Measurements from ENCODE around the gene PTPN6. TPM values are rescaled to one million over a fixed set of nuclear protein-coding genes. Genes with fewer than 3 reads are reported as not detected.

Gene PTPN6
- total RNA-seq, 2 donors from 2014 or later, result 30.6 to 43.2 TPM

GRCh38 chr12:6959805-6960592 lies 8.8 kb downstream of the PTPN6 start:
- no peak for DNase-seq (ENCODE audit: low spot score)
- 89% methylated on average over 18 of the region's 26 CpGs for WGBS
- Histone ChIP-seq H3K4me1 (replicated peaks) (peaks cover 9% of the 10 kb centered on the region), H3K27ac (peak overlapping the region in 1 of 2 donors; percentile 98), H3K36me3 (no peaks in the 10 kb centered on the region), H3K4me3 (no peak overlapping the region), H3K27me3 (replicated peaks; ENCODE audit: insufficient read depth) (no peaks in the 10 kb centered on the region), H3K9me3 (no peaks in the 10 kb centered on the region)
- no peak for TF ChIP-seq CTCF (IDR thresholded peaks at IDR 0.05)
- TF ChIP-seq POLR2AphosphoS5 (IDR thresholded peaks at IDR 0.05), result no peak
- no peak for TF ChIP-seq POLR2A (IDR thresholded peaks at IDR 0.05)
- intact Hi-C loops (cut with DNase I), result loop anchor here (10.0 kb wide), 1 partner anchor 85 kb away; the partner anchor contains the start of gene SPSB2

GRCh38 chr12:6960593-6961277 lies 9.6 kb downstream of the PTPN6 start:
- peaks cover 11% of the 10 kb centered on the region for H3K4me1 ChIP-seq (replicated peaks)
- peaks cover 0 to 5% of the 10 kb centered on the region in 2 donors for H3K36me3 ChIP-seq
- H3K27me3 ChIP-seq (replicated peaks; ENCODE audit: insufficient read depth), result no peaks in the 10 kb centered on the region
- H3K27ac ChIP-seq, result peak overlapping the region; percentile 97 to 98
- 71% methylated on average over 12 of the region's 13 CpGs for WGBS
- intact Hi-C loops (cut with DNase I), result loop anchor here (10.0 kb wide), 1 partner anchor 86 kb away; the partner anchor contains the start of gene SPSB2
- TF ChIP-seq CTCF (IDR thresholded peaks at IDR 0.05) (no peak), POLR2A (IDR thresholded peaks at IDR 0.05) (no peak), POLR2AphosphoS5 (IDR thresholded peaks at IDR 0.05) (no peak)
- H3K9me3 ChIP-seq, result no peaks in the 10 kb centered on the region
- peak overlapping the region in 1 of 2 donors; percentile 85 for H3K4me3 ChIP-seq
- no peak for DNase-seq (ENCODE audit: low spot score)

- H3K9me3 ChIP-seq, result no peaks in the 10 kb centered on the region
- H3K27me3 ChIP-seq (replicated peaks; ENCODE audit: insufficient read depth), result no peaks in the 10 kb centered on the region
- TF ChIP-seq POLR2A (IDR thresholded peaks at IDR 0.05) (peak; percentile 43), POLR2AphosphoS5 (IDR thresholded peaks at IDR 0.05) (peak; percentile 56), CTCF (IDR thresholded peaks at IDR 0.05) (no peak)
- DNase-seq (ENCODE audit: low spot score), result peak; percentile 58
- peak overlapping the region; percentile 53 to 85 for H3K4me3 ChIP-seq
- H3K27ac ChIP-seq, result peak overlapping the region; percentile 97 to 98
- intact Hi-C loops (cut with DNase I), result loop anchor here (10.0 kb wide), 1 partner anchor 86 kb away; the partner anchor contains the start of gene SPSB2
- peaks cover 0 to 10% of the 10 kb centered on the region in 2 donors for H3K36me3 ChIP-seq
- WGBS, result 20% methylated on average over 24 of the region's 24 CpGs
- peaks cover 14% of the 10 kb centered on the region for H3K4me1 ChIP-seq (replicated peaks)
These were observed 10.1 kb downstream of the PTPN6 start for GRCh38 chr12:6961278-6961694.

GRCh38 chr12:6961695-6962284 lies 10.6 kb downstream of the PTPN6 start:
- H3K4me3 ChIP-seq, result peak overlapping the region; percentile 53 to 85
- intact Hi-C loops (cut with DNase I), result loop anchor here (10.0 kb wide), 1 partner anchor 87 kb away; the partner anchor contains the start of gene SPSB2
- peak; percentile 60 for DNase-seq (ENCODE audit: low spot score)
- no peaks in the 10 kb centered on the region for H3K27me3 ChIP-seq (replicated peaks; ENCODE audit: insufficient read depth)
- H3K4me1 ChIP-seq (replicated peaks), result peaks cover 14% of the 10 kb centered on the region
- peaks cover 0 to 15% of the 10 kb centered on the region in 2 donors for H3K36me3 ChIP-seq
- peak overlapping the region; percentile 97 to 98 for H3K27ac ChIP-seq
- no peak for TF ChIP-seq POLR2AphosphoS5 (IDR thresholded peaks at IDR 0.05)
- peak in 2 of 4 experiments; percentile 36 to 39 for TF ChIP-seq CTCF (IDR thresholded peaks at IDR 0.05)
- no peaks in the 10 kb centered on the region for H3K9me3 ChIP-seq
- WGBS, result 10% methylated on average over 16 of the region's 16 CpGs
